Measurements from ENCODE around the gene CCDC174.

DNA sequence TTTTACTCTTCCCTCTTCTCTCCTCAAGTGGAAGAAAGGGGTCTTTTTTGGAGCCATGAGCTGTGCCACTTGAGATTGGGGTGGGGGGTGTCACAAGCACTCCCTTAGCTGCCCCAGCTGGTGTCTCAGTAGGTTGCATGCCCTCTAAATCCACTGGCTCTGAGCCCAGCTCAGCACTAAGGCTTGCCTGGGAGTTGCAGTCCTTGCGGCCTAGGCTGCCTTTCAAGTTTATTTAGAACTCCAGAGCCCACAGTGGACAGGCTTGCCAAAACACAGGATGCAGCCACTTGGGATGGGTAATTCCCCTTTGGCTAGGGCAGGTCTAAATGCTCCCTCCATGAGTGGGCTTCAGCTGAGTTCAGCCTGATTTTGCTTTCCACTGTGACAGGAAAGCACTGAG is 48.1 kb downstream of the CCDC174 start:
- no peak for TF ChIP-seq EZH2 (optimal IDR thresholded peaks at IDR 0.05; ENCODE audit: low read depth, low read length)
- TF ChIP-seq, protein P1, sequence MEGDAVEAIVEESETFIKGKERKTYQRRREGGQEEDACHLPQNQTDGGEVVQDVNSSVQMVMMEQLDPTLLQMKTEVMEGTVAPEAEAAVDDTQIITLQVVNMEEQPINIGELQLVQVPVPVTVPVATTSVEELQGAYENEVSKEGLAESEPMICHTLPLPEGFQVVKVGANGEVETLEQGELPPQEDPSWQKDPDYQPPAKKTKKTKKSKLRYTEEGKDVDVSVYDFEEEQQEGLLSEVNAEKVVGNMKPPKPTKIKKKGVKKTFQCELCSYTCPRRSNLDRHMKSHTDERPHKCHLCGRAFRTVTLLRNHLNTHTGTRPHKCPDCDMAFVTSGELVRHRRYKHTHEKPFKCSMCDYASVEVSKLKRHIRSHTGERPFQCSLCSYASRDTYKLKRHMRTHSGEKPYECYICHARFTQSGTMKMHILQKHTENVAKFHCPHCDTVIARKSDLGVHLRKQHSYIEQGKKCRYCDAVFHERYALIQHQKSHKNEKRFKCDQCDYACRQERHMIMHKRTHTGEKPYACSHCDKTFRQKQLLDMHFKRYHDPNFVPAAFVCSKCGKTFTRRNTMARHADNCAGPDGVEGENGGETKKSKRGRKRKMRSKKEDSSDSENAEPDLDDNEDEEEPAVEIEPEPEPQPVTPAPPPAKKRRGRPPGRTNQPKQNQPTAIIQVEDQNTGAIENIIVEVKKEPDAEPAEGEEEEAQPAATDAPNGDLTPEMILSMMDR (IDR thresholded peaks at IDR 0.05; ENCODE audit: low read length) = no peak

Data from MM.1S (cell line).